ENCODE results near the gene UBE2J2. TPM values are rescaled to one million over a fixed set of nuclear protein-coding genes. Genes with fewer than 3 reads are reported as not detected.

UBE2J2 gene
- total and polyA plus RNA-seq, 2 of the 13 experiments (the other 11 are each of a cell fraction or from before 2014, with no cell fraction given) = 25.4 to 29.4 TPM

GRCh38 chr1:1239614-1240347 is 33.9 kb downstream of the UBE2J2 start (continued):
- TF ChIP-seq, protein P1, sequence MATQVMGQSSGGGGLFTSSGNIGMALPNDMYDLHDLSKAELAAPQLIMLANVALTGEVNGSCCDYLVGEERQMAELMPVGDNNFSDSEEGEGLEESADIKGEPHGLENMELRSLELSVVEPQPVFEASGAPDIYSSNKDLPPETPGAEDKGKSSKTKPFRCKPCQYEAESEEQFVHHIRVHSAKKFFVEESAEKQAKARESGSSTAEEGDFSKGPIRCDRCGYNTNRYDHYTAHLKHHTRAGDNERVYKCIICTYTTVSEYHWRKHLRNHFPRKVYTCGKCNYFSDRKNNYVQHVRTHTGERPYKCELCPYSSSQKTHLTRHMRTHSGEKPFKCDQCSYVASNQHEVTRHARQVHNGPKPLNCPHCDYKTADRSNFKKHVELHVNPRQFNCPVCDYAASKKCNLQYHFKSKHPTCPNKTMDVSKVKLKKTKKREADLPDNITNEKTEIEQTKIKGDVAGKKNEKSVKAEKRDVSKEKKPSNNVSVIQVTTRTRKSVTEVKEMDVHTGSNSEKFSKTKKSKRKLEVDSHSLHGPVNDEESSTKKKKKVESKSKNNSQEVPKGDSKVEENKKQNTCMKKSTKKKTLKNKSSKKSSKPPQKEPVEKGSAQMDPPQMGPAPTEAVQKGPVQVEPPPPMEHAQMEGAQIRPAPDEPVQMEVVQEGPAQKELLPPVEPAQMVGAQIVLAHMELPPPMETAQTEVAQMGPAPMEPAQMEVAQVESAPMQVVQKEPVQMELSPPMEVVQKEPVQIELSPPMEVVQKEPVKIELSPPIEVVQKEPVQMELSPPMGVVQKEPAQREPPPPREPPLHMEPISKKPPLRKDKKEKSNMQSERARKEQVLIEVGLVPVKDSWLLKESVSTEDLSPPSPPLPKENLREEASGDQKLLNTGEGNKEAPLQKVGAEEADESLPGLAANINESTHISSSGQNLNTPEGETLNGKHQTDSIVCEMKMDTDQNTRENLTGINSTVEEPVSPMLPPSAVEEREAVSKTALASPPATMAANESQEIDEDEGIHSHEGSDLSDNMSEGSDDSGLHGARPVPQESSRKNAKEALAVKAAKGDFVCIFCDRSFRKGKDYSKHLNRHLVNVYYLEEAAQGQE (IDR thresholded peaks at IDR 0.05; ENCODE audit: borderline replicate concordance in 1 of 2, low read depth in 1 of 2, low read length in 2 of 2) = no peak
- no peak for TF ChIP-seq ZNF670 (CRISPR knock-in tag; IDR thresholded peaks at IDR 0.05; ENCODE audit: borderline replicate concordance)
- TF ChIP-seq, protein P2, sequence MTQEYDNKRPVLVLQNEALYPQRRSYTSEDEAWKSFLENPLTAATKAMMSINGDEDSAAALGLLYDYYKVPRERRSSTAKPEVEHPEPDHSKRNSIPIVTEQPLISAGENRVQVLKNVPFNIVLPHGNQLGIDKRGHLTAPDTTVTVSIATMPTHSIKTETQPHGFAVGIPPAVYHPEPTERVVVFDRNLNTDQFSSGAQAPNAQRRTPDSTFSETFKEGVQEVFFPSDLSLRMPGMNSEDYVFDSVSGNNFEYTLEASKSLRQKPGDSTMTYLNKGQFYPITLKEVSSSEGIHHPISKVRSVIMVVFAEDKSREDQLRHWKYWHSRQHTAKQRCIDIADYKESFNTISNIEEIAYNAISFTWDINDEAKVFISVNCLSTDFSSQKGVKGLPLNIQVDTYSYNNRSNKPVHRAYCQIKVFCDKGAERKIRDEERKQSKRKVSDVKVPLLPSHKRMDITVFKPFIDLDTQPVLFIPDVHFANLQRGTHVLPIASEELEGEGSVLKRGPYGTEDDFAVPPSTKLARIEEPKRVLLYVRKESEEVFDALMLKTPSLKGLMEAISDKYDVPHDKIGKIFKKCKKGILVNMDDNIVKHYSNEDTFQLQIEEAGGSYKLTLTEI (CRISPR knock-in tag; conservative IDR thresholded peaks at IDR 0.05) = no peak
- TF ChIP-seq PLRG1 (conservative IDR thresholded peaks at IDR 0.05) = no peak
- TF ChIP-seq, protein P3, sequence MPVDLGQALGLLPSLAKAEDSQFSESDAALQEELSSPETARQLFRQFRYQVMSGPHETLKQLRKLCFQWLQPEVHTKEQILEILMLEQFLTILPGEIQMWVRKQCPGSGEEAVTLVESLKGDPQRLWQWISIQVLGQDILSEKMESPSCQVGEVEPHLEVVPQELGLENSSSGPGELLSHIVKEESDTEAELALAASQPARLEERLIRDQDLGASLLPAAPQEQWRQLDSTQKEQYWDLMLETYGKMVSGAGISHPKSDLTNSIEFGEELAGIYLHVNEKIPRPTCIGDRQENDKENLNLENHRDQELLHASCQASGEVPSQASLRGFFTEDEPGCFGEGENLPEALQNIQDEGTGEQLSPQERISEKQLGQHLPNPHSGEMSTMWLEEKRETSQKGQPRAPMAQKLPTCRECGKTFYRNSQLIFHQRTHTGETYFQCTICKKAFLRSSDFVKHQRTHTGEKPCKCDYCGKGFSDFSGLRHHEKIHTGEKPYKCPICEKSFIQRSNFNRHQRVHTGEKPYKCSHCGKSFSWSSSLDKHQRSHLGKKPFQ (CRISPR knock-in tag; IDR thresholded peaks at IDR 0.05; ENCODE audit: insufficient replicate concordance) = no peak
- no peak for TF ChIP-seq SP140L (CRISPR knock-in tag; IDR thresholded peaks at IDR 0.05; ENCODE audit: borderline replicate concordance)
- TF ChIP-seq ZMAT5 (CRISPR knock-in tag; IDR thresholded peaks at IDR 0.05; ENCODE audit: borderline replicate concordance, low read depth) = no peak
- TF ChIP-seq ZNF556 (CRISPR knock-in tag; IDR thresholded peaks at IDR 0.05; ENCODE audit: borderline replicate concordance) = no peak
- no peak for TF ChIP-seq KAT7 (CRISPR knock-in tag; IDR thresholded peaks at IDR 0.05; ENCODE audit: borderline replicate concordance)
- no peak for TF ChIP-seq IRF1 (CRISPR knock-in tag; IDR thresholded peaks at IDR 0.05; ENCODE audit: low read depth)
- no peak for TF ChIP-seq JARID2 (CRISPR knock-in tag; IDR thresholded peaks at IDR 0.05; ENCODE audit: insufficient replicate concordance)
- TF ChIP-seq ATF1 (CRISPR knock-in tag; IDR thresholded peaks at IDR 0.05) = no peak
- no peak for TF ChIP-seq MAF1 (CRISPR knock-in tag; IDR thresholded peaks at IDR 0.05; ENCODE audit: borderline replicate concordance)
- TF ChIP-seq CREBL2 (CRISPR knock-in tag; IDR thresholded peaks at IDR 0.05; ENCODE audit: borderline replicate concordance) = no peak
- no peak for TF ChIP-seq TFE3 (CRISPR knock-in tag; IDR thresholded peaks at IDR 0.05)
- no peak for TF ChIP-seq ZNF737 (CRISPR knock-in tag; IDR thresholded peaks at IDR 0.05; ENCODE audit: borderline replicate concordance)
- TF ChIP-seq MIER2 (CRISPR knock-in tag; IDR thresholded peaks at IDR 0.05) = no peak
- TF ChIP-seq SMYD3 (CRISPR knock-in tag; IDR thresholded peaks at IDR 0.05) = no peak
- no peak for TF ChIP-seq ZNF557 (CRISPR knock-in tag; IDR thresholded peaks at IDR 0.05)

All from HepG2 (cell line).